Kidney (tissue), 14 donors: ENCODE data around the gene PLD1. TPM values are rescaled to one million over a fixed set of nuclear protein-coding genes. Genes with fewer than 3 reads are reported as not detected.

Experiments used
- DNase-seq, 5 donors: peaks; one replicate each; pipeline ENCODE4 v3.0.0-alpha.2; 2013 to 2020
- FAIRE-seq: peaks from 2 replicates; lab custom pipeline; 2012; peaks lifted over from hg19 to GRCh38; lab: Jason Lieb, UNC
- H3K27ac ChIP-seq, 2 donors: one replicate each; pipeline ENCODE4 v1.7.0; 2013; ENCODE audit warnings: low read depth in 2 of 2, low read length in 2 of 2, inconsistent platforms in 1 of 2
- H3K27me3 ChIP-seq: one replicate; pipeline ENCODE4 v1.7.1; 2013; ENCODE audit warnings: low read length, inconsistent platforms; ENCODE audit not compliant: control insufficient read depth, insufficient read depth
- H3K36me3 ChIP-seq, 3 donors: one replicate each; pipeline versions ENCODE4 v1.7.0 to v1.7.1; 2013; ENCODE audit warnings: low read length in 3 of 3, control low read depth in 1 of 3, inconsistent platforms in 1 of 3; ENCODE audit not compliant: insufficient read depth in 3 of 3, control insufficient read depth in 2 of 3
- H3K4me1 ChIP-seq, 3 donors: one replicate each; pipeline versions ENCODE4 v1.7.0 to v1.7.1; 2013; ENCODE audit warnings: low read length in 3 of 3, inconsistent platforms in 1 of 3, low read depth in 1 of 3; ENCODE audit not compliant: control insufficient read depth in 2 of 3, insufficient read depth in 2 of 3
- H3K4me3 ChIP-seq, 3 donors: one replicate each; pipeline versions ENCODE4 v1.7.0 to v1.8.1; 2013; ENCODE audit warnings: low read length in 3 of 3, control low read depth in 1 of 3, inconsistent platforms in 1 of 3
- H3K9ac ChIP-seq, 3 donors: one replicate each; pipeline versions ENCODE4 v1.7.0 to v1.7.1; 2013; ENCODE audit warnings: low read length in 3 of 3, control low read depth in 1 of 3, inconsistent platforms in 1 of 3
- H3K9me3 ChIP-seq, 3 donors: one replicate each; pipeline versions ENCODE4 v1.7.0 to v1.7.1; 2013; ENCODE audit warnings: low read length in 3 of 3, control low read depth in 1 of 3, inconsistent platforms in 1 of 3; ENCODE audit not compliant: control insufficient read depth in 2 of 3, insufficient read depth in 1 of 3
- CTCF ChIP-seq: IDR thresholded peaks from 3 replicates; pipeline ENCODE4 v1.5.1; 2012; ENCODE audit warnings: mild to moderate bottlenecking, moderate library complexity, borderline replicate concordance; ENCODE audit not compliant: insufficient read depth; ENCODE audit errors: extremely low read depth
- intact Hi-C: fragments of 100-400 bp; cut with DNase I; formaldehyde crosslinking; loops from one replicate; pipeline ENCODE4 v1.11.1; 2022
- polyA plus RNA-seq: library from polyadenylated mRNA; stranded (reverse); fragments of 350-450 nt; fragmentation: Illumina TruSeq; extraction: RNeasy Lipid Tissue Mini Kit (QIAGEN cat#74804); gene quantifications from one replicate; pipeline ENCODE4 v1.2.3, GENCODE V29; 2014; ENCODE audit warnings: low read depth, low replicate concordance; ENCODE audit not compliant: insufficient read depth
- total RNA-seq: library from RNA; stranded (reverse); fragmentation: NEBNext Ultra II Directional; extraction: Animal tissue kit (Norgen Biotek cat#: 25700); gene quantifications from one replicate; pipeline ENCODE4 v1.2.1, GENCODE V29; 2021
- donor health status: control.
- donor health status: control.
- donor health status: control.
- donor health status: control.
- donor health status: control.
- donor health status: DM: yes; HTN: yes; CAD: no.
- donor health status: Normal renal cell carcinoma (clear cell type).

The PLD1 gene
- total and polyA plus RNA-seq, 2 donors from 2014 or later, result 11.2 to 24.3 TPM

DNA sequence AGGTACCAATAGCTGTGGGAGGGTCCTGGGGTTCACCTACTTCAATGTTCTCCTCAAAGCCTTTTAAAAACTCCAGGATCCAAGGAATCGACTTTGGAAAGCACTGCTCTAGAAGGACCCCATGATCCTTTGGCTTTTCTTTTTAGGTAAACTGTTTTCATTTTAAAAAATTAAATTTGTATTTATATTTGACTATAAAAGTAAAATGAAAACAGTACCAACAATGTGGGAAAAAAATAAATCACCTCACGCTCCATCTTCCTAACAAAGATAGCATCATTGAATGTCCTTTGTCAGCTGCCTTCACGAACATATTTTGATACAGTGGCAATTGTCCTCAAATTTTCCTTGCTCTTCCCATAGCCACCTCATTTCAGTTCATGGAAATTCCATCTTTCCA lies 127.5 kb downstream of the PLD1 start:
- FAIRE-seq (no peak), DNase-seq (no peak)
- no peak overlapping the region for H3K9ac ChIP-seq
- TF ChIP-seq CTCF, result no peak
- no peaks in the 10 kb centered on the region for H3K36me3 ChIP-seq
- H3K4me3 ChIP-seq, result no peak overlapping the region
- no peaks in the 10 kb centered on the region for H3K9me3 ChIP-seq
- peaks cover 0 to 5% (median 5%) of the 10 kb centered on the region in 3 donors for H3K4me1 ChIP-seq
- no peaks in the 10 kb centered on the region for H3K27me3 ChIP-seq
- intact Hi-C loops, result no loop called here
- no peak overlapping the region for H3K27ac ChIP-seq

GRCh38 chr3:171680726-171681411 lies 129.4 kb downstream of the PLD1 start:
- no peak for TF ChIP-seq CTCF
- H3K27ac ChIP-seq, result peak overlapping the region in 1 of 2 donors; percentile 1
- intact Hi-C loops, result no loop called here
- H3K36me3 ChIP-seq, result no peaks in the 10 kb centered on the region
- no peak overlapping the region for H3K9ac ChIP-seq
- H3K4me3 ChIP-seq, result no peak overlapping the region
- no peaks in the 10 kb centered on the region for H3K9me3 ChIP-seq
- H3K4me1 ChIP-seq, result peaks cover 0 to 5% (median 5%) of the 10 kb centered on the region in 3 donors
- H3K27me3 ChIP-seq, result no peaks in the 10 kb centered on the region
- DNase-seq (peak in 1 of 5 donors; percentile 4), FAIRE-seq (no peak)

GRCh38 chr3:171678971-171679492 lies 131.3 kb downstream of the PLD1 start:
- Histone ChIP-seq H3K36me3 (no peaks in the 10 kb centered on the region), H3K4me1 (peaks cover 0 to 5% (median 5%) of the 10 kb centered on the region in 3 donors), H3K9ac (no peak overlapping the region), H3K27me3 (no peaks in the 10 kb centered on the region), H3K27ac (no peak overlapping the region), H3K9me3 (no peaks in the 10 kb centered on the region), H3K4me3 (no peak overlapping the region)
- TF ChIP-seq CTCF, result no peak
- intact Hi-C loops, result no loop called here
- FAIRE-seq (no peak), DNase-seq (no peak)
